Stomach smooth muscle (tissue), 2 donors: ENCODE data around the gene LRRC7.

Source experiments
- H3K27ac ChIP-seq: one replicate; pipeline ENCODE4 v1.7.0; 2013; ENCODE audit warnings: mild to moderate bottlenecking, low read length, inconsistent platforms
- H3K27me3 ChIP-seq, 2 donors: one replicate each; pipeline ENCODE4 v1.7.0; 2013; ENCODE audit warnings: low read length in 2 of 2; ENCODE audit not compliant: insufficient read depth in 2 of 2, control insufficient read depth in 1 of 2
- H3K36me3 ChIP-seq, 2 donors: one replicate each; pipeline ENCODE4 v1.7.0; 2013; ENCODE audit warnings: low read length in 2 of 2; ENCODE audit not compliant: control insufficient read depth in 2 of 2, insufficient read depth in 2 of 2
- H3K4me1 ChIP-seq: one replicate; pipeline ENCODE4 v1.7.0; 2013; ENCODE audit warnings: low read length; ENCODE audit not compliant: control insufficient read depth, insufficient read depth
- H3K4me3 ChIP-seq, 2 donors: one replicate each; pipeline ENCODE4 v1.7.0; 2013; ENCODE audit warnings: low read length in 2 of 2
- H3K9ac ChIP-seq, 2 donors: one replicate each; pipeline ENCODE4 v1.7.0; 2013; ENCODE audit warnings: low read length in 2 of 2, mild to moderate bottlenecking in 1 of 2
- H3K9me3 ChIP-seq, 2 donors: one replicate each; pipeline ENCODE4 v1.7.0; 2013; ENCODE audit warnings: low read length in 2 of 2; ENCODE audit not compliant: control insufficient read depth in 2 of 2
- donor health status: healthy.
- donor health status: Pancreatic carcinoma.

Gene LRRC7

GRCh38 chr1:69567652-69568420 lies at the start of gene LRRC7:
TSS of gene LRRC7 (plus strand) at chr1:69567922. CDS start at chr1:69568640, 718 bp downstream.
- Histone ChIP-seq H3K9ac (peak within 1 kb of the TSS in 1 of 2 donors; percentile 62), H3K27ac (no peak within 1 kb of the TSS), H3K36me3 (no peaks in the 10 kb centered on the region), H3K4me1 (peaks cover 25% of the 10 kb centered on the region), H3K4me3 (peak within 1 kb of the TSS; percentile 74 to 79), H3K9me3 (no peaks in the 10 kb centered on the region), H3K27me3 (peaks cover 14 to 17% of the 10 kb centered on the region in 2 donors)

GRCh38 chr1:69519006-69519405 lies 48.7 kb upstream of the LRRC7 start:
- no peaks in the 10 kb centered on the region for H3K4me1 ChIP-seq
- no peak overlapping the region for H3K4me3 ChIP-seq
- H3K27ac ChIP-seq = no peak overlapping the region
- H3K27me3 ChIP-seq = no peaks in the 10 kb centered on the region
- no peaks in the 10 kb centered on the region for H3K36me3 ChIP-seq
- H3K9me3 ChIP-seq = no peaks in the 10 kb centered on the region
- no peak overlapping the region for H3K9ac ChIP-seq

GRCh38 chr1:69520326-69520725 lies 47.4 kb upstream of the LRRC7 start:
- Histone ChIP-seq H3K9ac (no peak overlapping the region), H3K9me3 (no peaks in the 10 kb centered on the region), H3K27ac (no peak overlapping the region)

DNA sequence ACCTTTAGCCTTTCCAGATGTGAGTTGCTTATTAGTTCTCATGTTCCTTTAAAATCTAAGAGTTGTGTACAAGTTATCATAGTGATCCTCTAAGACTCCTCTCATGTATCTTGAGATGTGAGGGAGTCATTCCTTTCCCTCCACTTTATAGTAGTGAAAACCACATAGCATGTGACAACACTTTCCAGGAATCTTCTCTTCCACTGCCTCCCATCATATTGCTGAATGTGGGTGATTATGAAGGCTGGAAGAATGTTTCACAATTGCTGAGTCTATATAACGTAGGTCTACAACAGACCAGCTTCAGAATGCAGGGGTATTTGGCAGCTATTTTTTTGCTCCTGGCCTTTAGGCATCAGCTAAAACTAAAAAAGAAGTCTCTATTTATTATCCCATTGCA lies 44.7 kb upstream of the LRRC7 start:
- Histone ChIP-seq H3K9ac (no peak overlapping the region), H3K4me3 (no peak overlapping the region), H3K9me3 (no peaks in the 10 kb centered on the region), H3K4me1 (no peaks in the 10 kb centered on the region), H3K27me3 (no peaks in the 10 kb centered on the region), H3K27ac (no peak overlapping the region), H3K36me3 (no peaks in the 10 kb centered on the region)

More at GRCh38 chr1:69520326-69520725, 47.4 kb upstream of the LRRC7 start:
- Histone ChIP-seq H3K27me3 (no peaks in the 10 kb centered on the region), H3K4me1 (no peaks in the 10 kb centered on the region), H3K36me3 (no peaks in the 10 kb centered on the region), H3K4me3 (no peak overlapping the region)

DNA sequence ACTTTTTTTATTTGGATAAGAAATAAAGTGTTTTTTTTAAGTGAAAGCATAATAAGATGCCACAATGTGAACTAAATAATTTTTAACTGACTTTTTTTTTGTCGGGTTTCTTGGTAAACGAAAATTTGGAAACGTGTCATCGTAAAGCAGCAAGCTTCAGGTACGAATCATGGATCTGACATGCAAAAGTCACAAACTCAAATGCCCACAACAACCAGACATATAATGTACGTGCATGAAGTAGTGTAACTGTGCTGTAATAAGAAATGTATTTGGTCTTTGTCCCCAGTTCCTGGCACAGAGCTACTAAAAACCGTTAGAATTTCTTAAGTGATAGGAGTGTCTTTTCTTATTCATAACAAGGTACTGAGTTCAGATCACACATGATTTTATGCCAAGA lies 44.3 kb upstream of the LRRC7 start:
- Histone ChIP-seq H3K9me3 (no peaks in the 10 kb centered on the region), H3K27ac (no peak overlapping the region), H3K4me1 (no peaks in the 10 kb centered on the region), H3K4me3 (no peak overlapping the region), H3K36me3 (no peaks in the 10 kb centered on the region), H3K9ac (no peak overlapping the region), H3K27me3 (no peaks in the 10 kb centered on the region)

GRCh38 chr1:69524015-69524414 lies 43.7 kb upstream of the LRRC7 start:
- Histone ChIP-seq H3K9ac (no peak overlapping the region), H3K4me1 (no peaks in the 10 kb centered on the region)

DNA sequence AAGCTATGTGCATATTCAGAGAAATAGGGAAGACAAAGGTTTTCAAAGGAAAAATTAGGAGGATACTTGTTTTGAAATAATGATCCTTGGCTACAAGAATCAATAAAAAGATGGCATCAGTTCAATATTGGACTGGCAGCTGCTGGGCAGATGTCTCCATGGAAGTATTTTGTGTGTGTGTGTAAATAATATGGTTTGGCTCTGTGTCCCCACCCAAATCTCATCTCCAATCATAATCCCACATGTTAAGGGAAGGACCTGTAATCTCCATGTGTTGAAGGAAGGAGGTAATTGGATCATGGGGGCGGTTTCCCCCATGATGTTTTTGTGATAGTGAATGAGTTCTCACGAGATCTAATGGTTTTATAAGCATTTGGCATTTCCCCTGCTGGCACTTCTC lies 40.4 kb upstream of the LRRC7 start:
- Histone ChIP-seq H3K27ac (no peak overlapping the region), H3K9ac (no peak overlapping the region), H3K36me3 (no peaks in the 10 kb centered on the region), H3K27me3 (no peaks in the 10 kb centered on the region), H3K4me1 (no peaks in the 10 kb centered on the region), H3K4me3 (no peak overlapping the region), H3K9me3 (no peaks in the 10 kb centered on the region)

More at GRCh38 chr1:69524015-69524414, 43.7 kb upstream of the LRRC7 start:
- Histone ChIP-seq H3K36me3 (no peaks in the 10 kb centered on the region), H3K9me3 (no peaks in the 10 kb centered on the region), H3K27ac (no peak overlapping the region), H3K27me3 (no peaks in the 10 kb centered on the region), H3K4me3 (no peak overlapping the region)

GRCh38 chr1:69528376-69528775 lies 39.3 kb upstream of the LRRC7 start:
- Histone ChIP-seq H3K9ac (no peak overlapping the region), H3K27ac (no peak overlapping the region), H3K27me3 (no peaks in the 10 kb centered on the region), H3K36me3 (no peaks in the 10 kb centered on the region), H3K4me1 (no peaks in the 10 kb centered on the region), H3K9me3 (no peaks in the 10 kb centered on the region), H3K4me3 (no peak overlapping the region)

GRCh38 chr1:69533343-69533742 lies 34.4 kb upstream of the LRRC7 start:
- Histone ChIP-seq H3K27me3 (no peaks in the 10 kb centered on the region), H3K36me3 (no peaks in the 10 kb centered on the region), H3K9ac (no peak overlapping the region), H3K4me3 (no peak overlapping the region), H3K9me3 (no peaks in the 10 kb centered on the region), H3K4me1 (no peaks in the 10 kb centered on the region), H3K27ac (no peak overlapping the region)

DNA sequence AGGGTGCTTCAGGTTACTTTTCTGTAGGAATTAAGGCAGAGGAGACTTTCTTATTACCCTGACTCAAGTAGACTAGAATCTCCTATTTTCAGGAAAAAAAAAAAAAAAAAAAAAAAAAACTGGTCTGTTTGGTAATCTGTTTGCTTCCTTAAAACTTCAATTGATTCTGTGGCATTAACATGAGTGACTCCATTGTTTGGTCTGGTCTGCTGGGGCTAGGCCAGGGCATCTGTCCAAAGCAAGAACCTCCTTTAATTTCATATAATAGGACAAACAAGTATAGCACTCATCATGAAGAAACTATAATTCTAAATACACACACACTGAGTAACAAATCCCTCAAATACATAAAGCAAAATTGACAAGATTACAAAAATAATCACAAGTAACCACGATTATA lies 32.9 kb upstream of the LRRC7 start:
- Histone ChIP-seq H3K27ac (no peak overlapping the region), H3K4me1 (no peaks in the 10 kb centered on the region), H3K36me3 (no peaks in the 10 kb centered on the region), H3K27me3 (no peaks in the 10 kb centered on the region), H3K9me3 (no peaks in the 10 kb centered on the region), H3K4me3 (no peak overlapping the region), H3K9ac (no peak overlapping the region)

- Histone ChIP-seq H3K4me1 (no peaks in the 10 kb centered on the region), H3K9ac (no peak overlapping the region), H3K4me3 (no peak overlapping the region), H3K9me3 (no peaks in the 10 kb centered on the region), H3K36me3 (no peaks in the 10 kb centered on the region), H3K27ac (no peak overlapping the region), H3K27me3 (no peaks in the 10 kb centered on the region)
Observed at GRCh38 chr1:69535490-69535889, 32.2 kb upstream of the LRRC7 start.
